Bronchial epithelial cell (primary cell): Measurements from ENCODE around the gene ESR1. TPM values are rescaled to one million over a fixed set of nuclear protein-coding genes. Genes with fewer than 3 reads are reported as not detected.

Experiments used
- DNase-seq: peaks from one replicate; pipeline ENCODE4 v3.0.0-alpha.2; 2010; ENCODE audit warnings: low read depth
- FAIRE-seq: peaks from 2 replicates; lab custom pipeline; 2011; peaks lifted over from hg19 to GRCh38; lab: Jason Lieb, UNC
- H3K27me3 ChIP-seq: 2 replicates; pipeline ENCODE4 v1.5.1; 2011; ENCODE audit warnings: low read length; ENCODE audit not compliant: control insufficient read depth, insufficient read depth
- H3K36me3 ChIP-seq: 2 replicates; pipeline ENCODE4 v1.5.1; 2011; ENCODE audit warnings: low read length; ENCODE audit not compliant: control insufficient read depth, insufficient read depth
- H3K4me3 ChIP-seq: 2 replicates; pipeline ENCODE4 v1.5.1; 2011; ENCODE audit warnings: mild to moderate bottlenecking, low read depth, low read length, control low read depth
- CTCF ChIP-seq: IDR thresholded peaks from 2 replicates; pipeline ENCODE4 v1.5.1; 2011; ENCODE audit warnings: mild to moderate bottlenecking, moderate library complexity, low read length, control low read depth, inconsistent platforms; ENCODE audit not compliant: insufficient read depth, severe bottlenecking
- total RNA-seq: library from RNA; depleted of rRNA; stranded (reverse); fragments of >200 nt; gene quantifications from 2 replicates; pipeline ENCODE4 v1.2.1, GENCODE V29; 2014

ESR1 gene
- total RNA-seq, 1 donor from 2014 or later = under 0.01 TPM

GRCh38 chr6:151814614-151815013, 7.1 kb downstream of the ESR1 start:
- Histone ChIP-seq H3K4me3 (no peak overlapping the region), H3K27me3 (peaks cover 2% of the 10 kb centered on the region), H3K36me3 (no peaks in the 10 kb centered on the region)
- FAIRE-seq (no peak), DNase-seq (no peak)
- no peak for TF ChIP-seq CTCF

DNA sequence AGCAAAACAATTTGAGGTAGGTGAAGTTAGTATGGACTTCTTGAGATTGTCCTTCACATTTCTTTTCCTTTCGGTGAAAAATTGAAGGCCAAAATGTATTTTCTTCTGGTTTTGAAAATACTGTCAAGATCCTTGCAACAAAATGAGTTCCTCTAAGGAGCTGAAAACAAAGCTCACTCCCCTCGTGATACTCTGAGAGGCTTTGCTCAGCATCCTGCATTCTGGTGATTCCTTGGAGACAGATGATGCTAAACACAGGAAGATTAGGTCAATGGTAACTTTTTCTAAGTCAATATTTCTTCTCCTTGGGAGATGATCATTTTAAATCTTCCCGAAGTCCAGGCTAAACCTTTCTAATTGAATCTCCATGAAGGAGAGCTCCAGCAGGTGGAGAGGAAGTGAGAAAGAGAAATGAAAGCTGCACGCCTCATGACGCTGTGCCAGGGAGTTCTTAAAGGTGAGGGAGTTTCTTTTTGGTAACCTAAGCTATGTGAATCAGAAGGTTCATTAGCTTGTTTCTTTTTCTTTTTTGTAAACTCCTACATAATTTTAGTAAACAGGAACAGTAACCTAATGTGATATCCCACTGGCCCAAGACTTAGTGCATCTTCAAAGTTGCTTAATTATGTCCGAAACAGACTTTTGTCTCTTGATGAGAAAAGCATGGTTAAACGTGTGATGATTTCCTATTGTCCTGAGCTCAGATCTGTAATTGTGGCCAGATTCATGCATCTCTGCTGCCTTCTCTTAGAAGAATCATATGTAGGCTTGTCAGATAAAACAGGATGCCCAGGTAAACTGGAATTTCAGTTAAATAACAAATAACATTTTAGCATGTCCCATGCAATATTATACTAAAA, 15.0 kb downstream of the ESR1 start:
- DNase-seq (no peak), FAIRE-seq (no peak)
- no peaks in the 10 kb centered on the region for H3K36me3 ChIP-seq
- no peak overlapping the region for H3K4me3 ChIP-seq
- no peak for TF ChIP-seq CTCF
- H3K27me3 ChIP-seq = no peaks in the 10 kb centered on the region

DNA sequence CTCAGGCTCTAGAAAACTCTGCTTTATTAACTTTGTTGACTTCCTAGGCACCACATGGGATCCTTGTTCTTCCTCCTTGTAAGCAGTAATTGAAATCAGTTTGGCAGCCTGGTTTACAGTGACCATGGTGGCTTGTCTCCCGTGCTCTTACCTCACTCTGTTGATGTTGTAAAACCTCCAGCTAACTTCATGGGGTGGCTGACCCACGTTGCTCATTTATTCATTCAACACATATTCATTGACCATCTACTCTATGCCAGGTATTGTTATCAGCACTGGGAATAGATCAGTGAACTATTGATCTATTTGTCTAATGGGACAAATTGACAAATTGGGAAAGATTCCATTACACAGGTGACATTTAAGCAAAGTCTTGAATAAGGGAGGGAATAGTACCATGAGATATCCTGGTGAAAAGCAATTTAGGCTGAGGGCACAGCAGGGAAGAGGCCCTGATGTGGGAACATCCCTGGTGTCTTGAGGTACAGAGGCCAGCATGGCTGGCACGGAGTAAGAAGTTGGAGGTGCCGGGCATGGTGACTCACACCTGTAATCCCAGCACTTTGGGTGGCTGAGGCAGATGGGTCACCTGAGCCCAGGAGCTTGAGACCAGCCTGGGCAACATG, 19.1 kb downstream of the ESR1 start:
- no peak for TF ChIP-seq CTCF
- DNase-seq (no peak), FAIRE-seq (no peak)
- Histone ChIP-seq H3K36me3 (no peaks in the 10 kb centered on the region), H3K4me3 (no peak overlapping the region), H3K27me3 (no peaks in the 10 kb centered on the region)

GRCh38 chr6:151832710-151833109, 25.2 kb downstream of the ESR1 start:
- Histone ChIP-seq H3K36me3 (no peaks in the 10 kb centered on the region), H3K27me3 (no peaks in the 10 kb centered on the region), H3K4me3 (no peak overlapping the region)
- FAIRE-seq (no peak), DNase-seq (no peak)
- no peak for TF ChIP-seq CTCF

DNA sequence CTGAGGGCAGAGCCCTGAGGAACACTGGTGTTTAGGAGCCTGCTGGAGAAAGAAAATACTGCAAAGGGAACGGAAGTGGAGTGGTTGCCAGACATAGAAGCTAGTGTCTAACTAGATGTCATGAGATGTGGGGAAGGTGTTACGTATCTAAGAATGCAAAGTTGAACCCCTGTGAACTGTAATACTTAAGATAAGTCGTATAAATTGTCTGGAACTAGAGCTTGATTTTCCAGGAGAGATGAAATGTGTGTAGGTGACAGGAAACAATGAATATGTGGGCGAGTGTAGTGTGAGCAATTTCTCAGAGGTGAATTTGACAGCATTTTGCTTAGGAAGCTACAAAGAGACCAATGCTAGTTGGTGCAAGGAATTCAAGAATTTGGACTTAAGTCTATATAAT, 27.9 kb downstream of the ESR1 start:
- no peak for TF ChIP-seq CTCF
- Histone ChIP-seq H3K4me3 (no peak overlapping the region), H3K27me3 (no peaks in the 10 kb centered on the region), H3K36me3 (no peaks in the 10 kb centered on the region)
- DNase-seq = no peak
- FAIRE-seq = no peak
